ENCODE results near the gene OR2S2.

The OR2S2 gene, protein sequence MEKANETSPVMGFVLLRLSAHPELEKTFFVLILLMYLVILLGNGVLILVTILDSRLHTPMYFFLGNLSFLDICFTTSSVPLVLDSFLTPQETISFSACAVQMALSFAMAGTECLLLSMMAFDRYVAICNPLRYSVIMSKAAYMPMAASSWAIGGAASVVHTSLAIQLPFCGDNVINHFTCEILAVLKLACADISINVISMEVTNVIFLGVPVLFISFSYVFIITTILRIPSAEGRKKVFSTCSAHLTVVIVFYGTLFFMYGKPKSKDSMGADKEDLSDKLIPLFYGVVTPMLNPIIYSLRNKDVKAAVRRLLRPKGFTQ

DNA sequence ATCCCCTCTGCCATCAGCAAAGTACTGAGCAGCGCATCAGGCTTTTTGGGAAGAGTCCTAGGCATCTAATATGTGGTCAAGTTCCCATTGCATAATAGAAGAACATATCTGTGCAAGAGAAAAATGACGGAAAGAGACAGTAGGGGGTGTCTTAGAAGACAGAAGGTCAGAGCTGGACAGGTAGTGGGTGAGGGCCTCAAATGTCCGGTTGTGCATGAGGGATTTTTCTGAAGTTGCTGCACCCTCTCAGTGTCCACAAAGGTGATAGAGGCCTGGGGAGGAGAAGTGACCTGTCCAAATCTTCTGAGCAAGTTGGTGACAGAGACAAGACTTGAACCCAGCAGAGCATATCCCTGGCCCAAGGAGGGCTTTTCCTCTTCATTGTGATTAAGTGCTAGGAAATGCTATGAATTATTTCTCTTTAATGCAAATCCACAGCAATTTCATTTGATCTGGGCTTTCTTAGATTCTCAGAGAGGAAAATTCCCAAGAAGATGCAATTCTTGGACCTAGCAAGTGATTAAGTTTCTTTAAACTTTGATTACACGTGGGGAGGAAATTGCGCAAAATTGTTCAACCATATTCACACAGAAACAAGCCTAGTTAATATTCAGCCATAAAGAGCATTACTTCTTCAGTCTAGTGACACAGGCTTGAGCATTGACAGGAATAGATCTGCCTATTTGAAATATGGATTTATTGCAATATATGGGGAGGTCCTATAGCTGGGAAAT lies at the start of gene OR2S2:
TSS of gene OR2S2 (minus strand) at position 51 of the 734 bp plus-strand sequence. CDS start 56 bp downstream, outside the sequence.
- in situ Hi-C loops (cut with MboI; ENCODE audit: low sequenced_read_pairs), result no loop called here

DNA sequence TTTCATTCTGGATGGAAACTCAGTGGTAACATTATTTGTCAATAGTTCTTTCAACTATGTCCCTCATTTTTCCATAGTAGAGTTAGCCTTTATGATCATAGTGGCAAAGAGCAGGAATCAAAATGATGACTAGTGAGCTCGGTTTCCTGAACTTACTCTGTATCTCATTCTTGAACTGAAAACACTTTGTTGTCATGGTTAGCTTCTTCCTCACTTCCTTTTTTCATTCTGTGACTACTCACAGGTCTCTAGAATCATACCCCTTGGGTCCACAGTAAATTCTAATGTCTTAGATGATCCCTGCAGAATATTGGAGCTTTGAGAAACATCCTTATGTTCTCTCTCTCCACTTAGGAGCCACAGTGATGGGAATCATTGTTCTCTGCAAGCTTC lies 49.4 kb upstream of the OR2S2 start:
- in situ Hi-C loops (cut with MboI; ENCODE audit: low sequenced_read_pairs), result no loop called here

DNA sequence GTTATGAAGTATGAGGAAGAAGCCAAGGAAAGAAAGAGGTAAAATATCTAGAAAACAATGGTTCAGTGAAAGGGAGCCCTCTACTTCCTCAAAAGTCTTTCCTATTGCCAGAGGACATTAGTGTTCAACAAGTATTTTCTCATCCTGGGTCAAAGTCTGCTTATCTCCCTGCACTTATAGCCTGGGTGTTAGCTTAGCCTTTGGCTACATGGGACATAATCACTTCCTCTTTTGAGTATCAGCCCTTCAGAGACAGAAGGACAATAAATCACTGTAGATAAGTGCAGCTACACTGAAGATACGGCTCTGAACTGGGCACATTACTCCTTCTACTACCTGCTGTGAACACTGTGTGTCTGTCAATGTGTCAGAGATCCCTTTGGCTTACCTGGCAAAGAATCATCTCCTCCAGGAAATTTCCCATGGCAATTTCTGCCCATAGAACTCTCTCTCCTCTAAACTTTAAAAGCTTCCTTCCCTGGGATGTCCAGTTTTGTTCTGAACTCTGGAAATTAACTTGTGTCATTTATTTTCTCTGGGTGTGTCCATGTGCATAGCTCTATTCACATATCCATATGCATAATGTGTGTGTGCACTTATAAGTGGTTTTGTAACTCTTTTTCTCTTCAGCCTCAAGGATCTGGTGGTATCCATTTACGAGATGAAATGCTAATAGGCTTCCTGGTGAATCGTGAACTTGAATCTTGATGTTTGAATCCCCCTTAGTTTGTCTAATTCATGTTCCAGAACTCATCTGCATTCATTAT lies 48.8 kb upstream of the OR2S2 start:
- in situ Hi-C loops (cut with MboI; ENCODE audit: low sequenced_read_pairs), result no loop called here

DNA sequence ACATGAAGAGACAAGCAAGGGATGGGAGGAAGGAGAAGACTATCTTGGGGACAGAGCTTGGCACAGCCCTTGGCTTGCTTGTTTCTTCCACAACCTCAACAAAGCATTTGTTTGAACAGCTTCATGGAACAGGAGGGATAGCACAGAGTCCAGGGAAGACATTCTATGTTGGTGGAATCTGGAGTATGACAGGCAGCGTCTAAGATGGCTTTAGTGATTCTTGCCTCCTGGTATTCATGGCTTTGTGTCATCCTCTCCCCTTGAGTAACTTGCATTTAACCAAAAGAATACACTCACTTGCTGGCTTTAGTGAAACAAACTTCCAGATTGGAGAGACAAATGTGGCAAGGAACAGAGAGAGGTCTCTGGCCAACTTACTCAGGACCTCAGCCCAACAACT lies 47.9 kb upstream of the OR2S2 start:
- in situ Hi-C loops (cut with MboI; ENCODE audit: low sequenced_read_pairs), result no loop called here

DNA sequence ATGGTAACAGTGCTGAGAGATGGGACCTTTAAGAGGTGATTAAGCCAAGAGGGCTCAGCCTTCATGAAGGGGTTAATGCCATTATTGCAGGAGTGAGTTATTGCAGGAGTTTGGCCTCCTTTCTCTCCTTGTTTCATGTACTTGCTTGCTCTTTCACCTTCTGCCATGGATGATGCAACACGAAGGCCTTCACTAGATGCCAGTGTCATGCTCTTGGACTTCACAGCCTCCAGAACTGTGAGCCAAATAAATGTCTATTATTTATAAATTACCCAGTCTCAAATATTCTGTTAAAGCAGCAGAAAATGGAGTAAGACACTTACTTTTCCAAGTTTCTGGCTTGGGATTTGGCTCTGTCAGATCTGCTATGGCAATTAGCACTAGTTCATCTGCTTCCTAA lies 40.4 kb upstream of the OR2S2 start:
- in situ Hi-C loops (cut with MboI; ENCODE audit: low sequenced_read_pairs), result loop anchor here (10.0 kb wide), 1 partner anchor 64 kb away; no protein-coding TSS in a partner anchor

DNA sequence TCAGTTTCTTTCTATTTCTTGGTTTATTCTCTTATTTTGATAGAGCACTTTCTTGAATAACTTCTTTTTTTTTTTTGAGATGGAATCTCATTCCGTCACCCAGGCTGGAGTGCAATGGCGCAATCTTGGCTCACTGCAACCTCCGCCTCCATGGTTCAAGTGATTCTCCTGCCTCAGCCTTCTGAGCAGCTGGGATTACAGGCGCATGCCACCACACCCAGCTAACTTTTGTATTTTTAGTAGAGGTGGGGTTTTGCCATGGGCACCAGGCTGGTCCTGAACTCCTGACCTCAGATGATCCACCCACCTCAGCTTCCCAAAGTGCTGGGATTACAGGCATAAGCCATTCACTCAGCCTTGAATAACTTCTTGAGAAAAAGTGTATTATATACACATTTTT lies 39.1 kb upstream of the OR2S2 start:
- in situ Hi-C loops (cut with MboI; ENCODE audit: low sequenced_read_pairs), result loop anchor here (10.0 kb wide), 1 partner anchor 62 kb away; no protein-coding TSS in a partner anchor

DNA sequence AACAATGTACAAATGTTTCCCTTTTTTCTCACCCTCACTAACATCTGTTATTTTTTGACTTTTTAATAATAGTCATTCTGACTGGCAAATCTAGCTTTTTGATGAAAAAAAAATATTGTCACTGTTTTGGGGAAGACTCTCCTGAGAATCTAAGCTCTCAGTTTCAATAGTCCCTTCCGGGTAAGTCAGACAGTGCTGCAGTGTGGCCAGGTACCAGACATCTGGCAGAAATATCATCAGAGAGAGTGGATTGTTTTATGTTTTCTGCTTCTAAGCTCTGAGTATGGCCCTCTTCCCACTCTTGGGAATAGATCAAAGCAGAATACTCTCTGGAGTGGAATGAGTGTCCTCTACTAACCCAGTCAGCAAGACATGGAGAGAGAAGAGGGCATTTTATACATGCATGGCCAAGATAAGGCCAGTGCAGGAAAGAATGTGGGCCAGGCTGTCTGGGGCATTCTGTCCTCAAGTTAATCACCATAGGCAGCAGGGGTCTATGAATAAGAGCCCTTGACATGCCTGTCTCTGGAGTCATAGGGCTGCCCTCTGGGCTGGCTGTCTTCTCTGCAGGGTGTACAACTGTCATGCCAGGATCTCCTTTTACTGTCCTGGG lies 38.5 kb upstream of the OR2S2 start:
- in situ Hi-C loops (cut with MboI; ENCODE audit: low sequenced_read_pairs), result loop anchor here (10.0 kb wide), 1 partner anchor 62 kb away; no protein-coding TSS in a partner anchor

DNA sequence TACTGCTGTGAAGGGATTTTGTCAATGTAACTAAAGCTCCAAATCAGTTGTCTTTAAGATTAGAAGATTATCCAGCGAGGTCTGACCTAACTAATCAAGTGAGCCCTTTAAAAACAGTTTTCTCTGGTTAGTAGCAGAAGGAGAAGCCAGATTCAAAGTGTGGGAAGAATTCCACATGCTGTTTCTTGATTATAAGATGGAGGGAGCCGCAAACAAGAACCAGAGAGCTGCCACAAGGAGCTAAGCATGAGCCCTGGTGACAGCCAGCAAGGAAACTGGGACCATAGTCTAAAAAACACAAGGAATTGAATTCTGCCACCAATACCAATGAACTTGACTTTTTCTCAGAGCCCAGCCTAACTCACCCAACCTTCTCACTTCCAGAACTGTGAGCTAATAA lies 37.0 kb upstream of the OR2S2 start:
- in situ Hi-C loops (cut with MboI; ENCODE audit: low sequenced_read_pairs), result loop anchor here (10.0 kb wide), 1 partner anchor 60 kb away; no protein-coding TSS in a partner anchor

DNA sequence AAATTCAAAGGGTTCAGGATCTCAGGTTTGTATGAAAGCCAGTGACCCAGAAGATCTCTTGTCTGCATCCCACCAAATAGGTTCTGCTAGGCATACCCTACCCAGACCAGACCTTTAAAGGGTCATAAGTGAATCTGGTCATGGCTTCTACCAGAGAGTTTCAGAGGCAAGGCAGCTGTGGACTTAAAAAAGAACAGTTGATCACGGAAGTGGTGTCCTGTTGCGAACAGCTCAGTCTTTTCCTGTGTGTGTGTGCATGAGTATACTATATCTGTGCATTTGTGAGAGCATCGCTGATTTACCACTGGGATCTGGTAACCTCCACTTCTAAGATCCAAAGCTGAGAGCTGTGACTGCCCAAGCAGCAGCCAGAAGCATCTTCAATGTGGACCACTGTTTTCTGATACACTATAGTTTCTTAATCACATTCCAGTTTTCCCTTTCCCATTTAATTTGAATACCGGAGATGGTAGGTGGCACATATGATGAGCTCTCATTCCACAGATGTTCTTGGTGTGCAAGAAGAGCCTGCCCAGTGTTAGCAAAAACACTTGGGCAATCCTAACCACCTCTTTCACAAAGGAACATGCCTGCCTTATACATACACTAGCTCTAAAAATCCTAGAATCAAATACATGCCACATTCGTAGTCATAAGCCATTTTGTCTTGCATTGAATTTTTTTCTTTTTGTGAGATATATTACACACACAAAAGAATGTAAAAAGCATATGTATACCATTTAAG lies 36.2 kb upstream of the OR2S2 start:
- in situ Hi-C loops (cut with MboI; ENCODE audit: low sequenced_read_pairs), result loop anchor here (10.0 kb wide), 1 partner anchor 59 kb away; no protein-coding TSS in a partner anchor

DNA sequence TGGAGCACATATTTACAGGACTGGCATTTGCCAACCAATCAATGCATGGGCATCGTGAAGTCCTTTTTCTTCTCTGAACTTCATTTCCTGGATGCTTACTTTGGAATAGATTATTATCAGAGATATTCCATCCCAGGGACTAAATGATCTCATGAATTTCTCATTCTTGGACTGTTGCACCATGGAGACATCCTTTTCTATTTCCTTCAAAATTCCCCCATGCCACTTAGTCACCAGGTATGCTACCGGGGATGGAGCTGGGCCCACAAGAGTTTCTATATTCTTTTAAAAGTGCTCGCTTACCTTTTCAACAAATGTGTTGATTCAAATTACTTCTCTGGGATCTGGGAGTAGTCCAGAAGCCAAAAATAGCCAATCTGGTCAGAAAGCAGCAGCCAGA lies 35.2 kb upstream of the OR2S2 start:
- in situ Hi-C loops (cut with MboI; ENCODE audit: low sequenced_read_pairs), result loop anchor here (10.0 kb wide), 1 partner anchor 58 kb away; no protein-coding TSS in a partner anchor

DNA sequence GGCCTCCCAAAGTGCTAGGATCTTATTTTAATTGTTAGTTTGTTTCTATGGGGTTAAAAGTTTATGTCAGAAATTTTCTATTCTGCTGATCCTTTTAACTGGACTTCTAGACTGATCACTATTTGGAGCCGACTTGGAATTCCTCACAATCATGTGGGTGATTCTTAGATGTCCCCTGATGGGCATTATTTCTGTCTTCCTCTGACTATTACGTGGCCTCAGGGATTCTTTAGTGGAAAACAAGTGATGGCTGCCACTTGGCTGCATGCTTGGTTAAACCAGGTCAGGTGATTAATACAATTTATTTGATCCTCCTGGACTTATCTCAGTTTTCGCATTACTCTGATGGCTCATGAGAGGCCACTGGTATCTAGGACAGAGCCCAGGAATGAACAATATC lies 32.2 kb upstream of the OR2S2 start:
- in situ Hi-C loops (cut with MboI; ENCODE audit: low sequenced_read_pairs), result loop anchor here (10.0 kb wide), 1 partner anchor 55 kb away; no protein-coding TSS in a partner anchor

DNA sequence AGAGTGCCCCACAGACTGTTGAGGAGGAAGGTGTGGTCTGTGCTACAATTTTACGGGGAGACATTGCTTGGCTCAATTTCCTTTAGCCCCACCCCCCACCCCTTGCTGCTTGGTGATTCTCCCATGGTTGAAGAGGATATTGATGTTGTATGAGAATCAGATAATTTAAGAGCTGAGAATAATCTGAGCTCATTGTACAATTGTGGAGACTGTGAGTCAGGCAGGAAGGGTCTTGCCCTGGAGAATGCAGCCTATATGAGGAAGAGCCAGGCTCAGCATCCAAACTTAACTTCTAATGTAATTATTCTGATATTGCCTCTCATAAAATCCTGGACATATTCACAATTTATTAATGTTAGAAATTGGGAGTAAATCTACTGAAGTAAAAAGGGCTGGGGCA lies 26.1 kb upstream of the OR2S2 start:
- in situ Hi-C loops (cut with MboI; ENCODE audit: low sequenced_read_pairs), result no loop called here

DNA sequence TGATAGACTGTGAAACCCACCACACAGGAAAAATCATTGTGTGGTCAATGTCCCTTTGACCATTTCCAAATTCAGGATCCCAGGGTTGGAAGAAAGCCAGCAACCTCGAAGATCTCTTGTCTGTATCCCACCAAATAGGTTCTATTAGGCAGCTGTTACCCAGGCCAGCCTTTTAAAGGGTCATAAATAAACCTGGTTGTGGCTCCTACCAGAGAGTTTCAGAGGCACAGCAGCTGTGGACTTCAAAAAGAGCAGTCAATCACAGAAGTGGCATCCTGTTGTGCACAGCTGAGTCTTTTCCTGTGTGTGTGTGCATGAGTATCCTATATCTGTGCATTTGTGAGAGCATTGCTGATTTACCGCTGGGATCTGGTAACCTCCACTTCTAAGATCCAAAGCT lies 23.7 kb upstream of the OR2S2 start:
- in situ Hi-C loops (cut with MboI; ENCODE audit: low sequenced_read_pairs), result no loop called here

DNA sequence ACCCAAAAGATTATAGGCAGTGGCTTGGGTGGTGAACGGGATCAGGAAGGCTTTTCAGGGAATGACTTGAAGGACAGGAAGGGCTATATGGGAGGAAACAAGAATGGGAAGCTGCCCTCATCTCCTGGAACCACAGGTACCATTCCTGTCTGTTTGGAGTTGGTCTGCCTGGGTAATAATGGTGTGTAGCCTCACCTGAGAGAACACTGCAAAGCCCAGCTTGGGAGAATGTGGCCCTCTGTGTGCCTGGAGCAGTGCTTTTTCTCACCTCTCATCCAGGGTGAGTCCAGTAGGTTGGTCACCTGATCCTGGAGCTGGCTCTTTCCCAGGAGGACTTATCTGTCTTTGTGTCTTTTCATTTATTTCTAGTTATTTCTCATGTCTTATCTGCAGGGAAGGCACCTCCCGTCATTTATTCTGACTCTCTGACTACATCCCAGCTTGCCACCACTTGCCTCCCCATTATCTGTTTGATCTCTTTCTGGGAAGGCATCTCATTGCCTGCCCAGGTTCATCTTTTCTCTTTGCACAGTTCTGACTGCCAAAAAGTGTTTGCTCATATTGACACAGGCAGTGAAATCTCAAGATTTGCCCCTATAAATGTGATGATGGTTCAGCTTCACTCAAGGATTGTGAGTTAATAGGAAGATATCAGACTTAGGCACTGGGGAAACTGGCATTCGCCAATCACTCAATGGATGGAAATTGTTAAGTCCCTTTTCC lies 22.5 kb upstream of the OR2S2 start:
- in situ Hi-C loops (cut with MboI; ENCODE audit: low sequenced_read_pairs), result no loop called here

DNA sequence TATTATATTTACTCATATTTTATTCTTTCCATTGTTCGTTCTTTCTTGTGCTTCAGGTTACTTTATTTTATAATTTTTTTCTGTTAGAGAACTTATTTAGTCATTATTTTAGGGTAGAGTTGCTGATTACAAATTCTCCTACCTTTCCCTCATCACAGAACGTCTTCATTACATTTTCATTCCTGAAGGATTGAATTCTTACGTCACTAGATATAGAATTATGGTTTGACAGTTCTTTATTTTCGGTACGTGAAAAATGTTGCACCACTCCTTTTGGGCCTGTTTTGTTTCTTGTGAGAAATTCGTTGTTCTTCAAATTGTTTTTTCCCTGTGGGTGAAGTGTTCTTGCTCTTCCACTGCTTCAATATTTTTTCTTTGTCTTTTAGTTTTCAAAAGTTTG lies 20.8 kb upstream of the OR2S2 start:
- in situ Hi-C loops (cut with MboI; ENCODE audit: low sequenced_read_pairs), result no loop called here

DNA sequence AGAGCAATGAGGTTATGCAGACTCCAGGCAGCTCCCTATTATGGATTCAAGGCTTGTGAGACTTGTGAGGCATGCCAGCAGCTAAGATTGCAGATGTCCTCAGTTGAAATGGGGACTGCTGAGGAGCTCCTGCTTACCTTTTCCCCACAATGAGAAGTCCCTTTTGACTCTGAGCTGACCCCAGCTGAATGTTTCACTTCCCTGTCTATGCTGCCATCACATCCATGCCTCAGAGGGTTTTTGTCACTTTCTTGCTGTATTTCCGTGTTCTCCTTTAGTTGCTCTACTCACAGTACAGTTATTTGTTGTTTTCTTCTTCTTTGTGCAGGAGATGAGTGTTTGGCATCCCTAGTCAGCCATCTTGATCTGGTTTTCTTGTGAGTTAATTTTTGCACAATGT lies 18.8 kb upstream of the OR2S2 start:
- in situ Hi-C loops (cut with MboI; ENCODE audit: low sequenced_read_pairs), result no loop called here

DNA sequence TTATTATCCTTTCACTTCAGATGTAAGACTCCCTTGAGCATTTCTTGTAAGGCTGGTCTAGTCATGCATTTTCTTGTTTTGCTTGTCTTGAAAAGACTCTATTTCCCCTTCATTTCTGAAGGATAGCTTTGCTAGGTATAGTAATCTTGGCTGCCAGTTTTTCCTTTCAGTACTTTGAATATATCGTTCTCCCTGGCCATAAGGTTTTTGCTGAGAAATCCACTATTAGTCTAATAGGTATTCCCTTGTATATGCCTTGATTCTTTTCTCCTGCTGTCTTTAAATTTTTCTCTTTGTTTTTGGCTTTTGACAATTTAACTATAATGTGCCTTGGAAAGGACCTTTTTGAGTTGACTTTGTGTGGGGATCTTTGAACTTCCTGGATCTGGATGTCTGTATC lies 16.8 kb upstream of the OR2S2 start:
- in situ Hi-C loops (cut with MboI; ENCODE audit: low sequenced_read_pairs), result no loop called here

DNA sequence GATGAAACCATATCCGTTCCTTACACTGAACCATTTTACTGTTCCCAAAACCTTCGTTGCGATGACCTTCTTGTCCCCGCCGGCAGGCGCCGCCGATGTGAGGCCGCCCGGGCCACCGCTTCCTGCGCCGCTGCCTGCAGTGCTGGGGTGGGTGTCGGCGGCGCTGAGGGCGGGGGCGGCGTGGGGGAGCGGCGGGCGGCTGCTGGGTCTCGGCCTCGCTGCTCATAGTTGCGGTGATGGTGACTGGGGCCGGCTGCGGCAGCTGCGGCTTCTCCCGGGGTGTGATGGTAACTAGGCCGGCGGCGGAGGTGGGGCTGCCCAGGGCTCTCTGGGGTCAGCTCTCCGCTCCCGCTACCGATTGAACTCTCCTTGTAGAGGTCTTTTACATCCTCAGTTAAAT lies 14.1 kb upstream of the OR2S2 start:
- in situ Hi-C loops (cut with MboI; ENCODE audit: low sequenced_read_pairs), result no loop called here

DNA sequence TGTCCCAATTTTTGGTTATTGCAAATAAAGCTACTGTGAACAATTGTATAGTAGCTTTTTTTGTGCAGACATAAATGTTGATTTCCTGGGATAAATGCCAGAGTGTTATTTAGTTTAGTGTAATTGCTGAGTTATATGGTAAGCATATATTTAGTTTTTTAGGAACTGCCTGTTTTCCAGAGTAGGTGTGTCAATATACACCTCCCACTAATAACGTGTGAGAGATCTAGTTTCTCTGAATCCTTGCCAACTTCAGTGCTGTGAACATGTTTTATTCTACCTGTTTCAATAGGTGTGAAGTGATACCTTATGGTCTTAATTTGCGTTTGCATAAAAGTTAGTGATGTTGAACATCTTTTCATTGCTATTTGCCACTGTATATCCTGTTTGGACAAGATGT lies 9.1 kb upstream of the OR2S2 start:
- in situ Hi-C loops (cut with MboI; ENCODE audit: low sequenced_read_pairs), result no loop called here

DNA sequence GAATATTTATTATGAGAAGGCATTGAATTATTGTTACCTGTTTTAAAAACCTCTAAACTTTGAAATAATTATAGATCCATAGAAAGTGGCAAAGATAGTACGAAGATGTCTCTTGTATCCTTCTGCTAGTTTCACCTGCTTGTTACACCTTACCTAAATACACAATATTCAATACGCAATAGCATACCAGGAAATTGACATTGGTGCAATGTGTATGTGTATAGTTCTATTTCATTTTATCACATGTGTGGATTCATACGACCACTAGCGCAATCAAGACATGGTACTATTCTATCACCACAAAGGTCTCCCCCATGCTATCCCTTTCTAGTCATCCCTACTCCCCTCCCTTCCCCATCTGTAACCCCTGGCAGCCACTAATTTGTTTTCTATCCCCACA lies 8.5 kb upstream of the OR2S2 start:
- in situ Hi-C loops (cut with MboI; ENCODE audit: low sequenced_read_pairs), result no loop called here
